Activated CD4-positive, alpha-beta T cell treated with anti-CD3 and anti-CD28 coated beads, Interleukin-2, amount 10 ng/mL, durations not matched to agents 7 days and 5 days (primary cell): ENCODE data around the gene CYB5RL. TPM values are rescaled to one million over a fixed set of nuclear protein-coding genes. Genes with fewer than 3 reads are reported as not detected.
"Not testable (repeated sequence)": the region's sequence is repeated elsewhere in the genome, so short reads cannot be mapped to it uniquely, and the experiment has no call there.

ENCODE experiments used
- CTCF ChIA-PET: fragments of 350-600 bp; sonication (Branson Sonifier 250); formaldehyde crosslinking; loops from one replicate; lab custom pipeline; 2021; ENCODE audit warnings: antibody characterized with exemption; lab: Charles Lee
- POLR2A ChIA-PET: fragments of 350-600 bp; sonication (Branson Sonifier 250); formaldehyde crosslinking; loops from one replicate; lab custom pipeline; 2021; ENCODE audit warnings: antibody characterized with exemption; lab: Charles Lee
- DNase-seq: peaks from one replicate; pipeline ENCODE4 v3.0.0-alpha.2; 2020
- H3K27ac Mint-ChIP-seq: one replicate; pipeline ENCODE4 v1.8.0; 2021; ENCODE audit warnings: mild to moderate bottlenecking, moderate library complexity, mixed read lengths
- H3K27me3 Mint-ChIP-seq: one replicate; pipeline ENCODE4 v1.8.0; 2021; ENCODE audit warnings: mixed read lengths
- H3K36me3 Mint-ChIP-seq: one replicate; pipeline ENCODE4 v1.8.0; 2021; ENCODE audit warnings: low read depth, mixed read lengths
- H3K4me1 Mint-ChIP-seq: one replicate; pipeline ENCODE4 v1.8.0; 2021; ENCODE audit warnings: mixed read lengths
- H3K4me3 Mint-ChIP-seq: one replicate; pipeline ENCODE4 v1.8.0; 2021; ENCODE audit warnings: mild to moderate bottlenecking, moderate library complexity, mixed read lengths
- H3K9me3 Mint-ChIP-seq: one replicate; pipeline ENCODE4 v1.8.0; 2021; ENCODE audit warnings: mixed read lengths
- total RNA-seq, 2 experiments: library from RNA; stranded (reverse); gene quantifications; one replicate each; pipeline ENCODE4 v1.2.3, GENCODE V29; 2021

The CYB5RL gene
- total RNA-seq, 2 experiments from 2014 or later = 10.8 to 13.4 TPM

GRCh38 chr1:54223441-54224202 lies 23.8 kb upstream of the CYB5RL start:
- H3K4me3 Mint-ChIP-seq = no peak overlapping the region
- no peaks in the 10 kb centered on the region for H3K9me3 Mint-ChIP-seq
- no peaks in the 10 kb centered on the region for H3K27me3 Mint-ChIP-seq
- H3K27ac Mint-ChIP-seq = no peak overlapping the region
- DNase-seq = no peak
- H3K36me3 Mint-ChIP-seq = peaks cover 24% of the 10 kb centered on the region
- ChIA-PET POLR2A (no interaction called here), CTCF (interaction anchor here (0.6 kb wide), 1 partner anchor 956 kb away, joined by 4 read pairs; no protein-coding TSS in a partner anchor)
- H3K4me1 Mint-ChIP-seq = peaks cover 8% of the 10 kb centered on the region

GRCh38 chr1:54222711-54223110 lies 22.9 kb upstream of the CYB5RL start:
- Mint-ChIP-seq H3K27me3 (no peaks in the 10 kb centered on the region), H3K27ac (peak overlapping the region; percentile 25)
- POLR2A ChIA-PET = no interaction called here

GRCh38 chr1:54221867-54222484 lies 22.1 kb upstream of the CYB5RL start:
- H3K4me1 Mint-ChIP-seq = peaks cover 5% of the 10 kb centered on the region
- no peak for DNase-seq
- ChIA-PET CTCF (interaction anchor here (0.6 to 1.9 kb wide), 2 partner anchors 16 to 267 kb away, joined by 3 to 4 read pairs; no protein-coding TSS in a partner anchor), POLR2A (no interaction called here)
- H3K27me3 Mint-ChIP-seq = no peaks in the 10 kb centered on the region
- no peak overlapping the region for H3K4me3 Mint-ChIP-seq
- H3K9me3 Mint-ChIP-seq = no peaks in the 10 kb centered on the region
- no peak overlapping the region for H3K27ac Mint-ChIP-seq
- H3K36me3 Mint-ChIP-seq = peaks cover 37% of the 10 kb centered on the region

More at GRCh38 chr1:54222711-54223110, 22.9 kb upstream of the CYB5RL start:
- peaks cover 5% of the 10 kb centered on the region for H3K4me1 Mint-ChIP-seq
- H3K4me3 Mint-ChIP-seq = no peak overlapping the region
- H3K36me3 Mint-ChIP-seq = peaks cover 30% of the 10 kb centered on the region
- CTCF ChIA-PET = no interaction called here
- DNase-seq = no peak
- no peaks in the 10 kb centered on the region for H3K9me3 Mint-ChIP-seq

GRCh38 chr1:54221113-54221834 lies 21.4 kb upstream of the CYB5RL start:
- DNase-seq = no peak
- no peak overlapping the region for H3K4me3 Mint-ChIP-seq
- H3K9me3 Mint-ChIP-seq = no peaks in the 10 kb centered on the region
- H3K36me3 Mint-ChIP-seq = peaks cover 42% of the 10 kb centered on the region
- no peaks in the 10 kb centered on the region for H3K27me3 Mint-ChIP-seq
- peaks cover 5% of the 10 kb centered on the region for H3K4me1 Mint-ChIP-seq
- ChIA-PET POLR2A (no interaction called here), CTCF (interaction anchor here (1.9 kb wide), 1 partner anchor 15 kb away, joined by 4 read pairs; no protein-coding TSS in a partner anchor)
- H3K27ac Mint-ChIP-seq = peak overlapping the region; percentile 78

DNA sequence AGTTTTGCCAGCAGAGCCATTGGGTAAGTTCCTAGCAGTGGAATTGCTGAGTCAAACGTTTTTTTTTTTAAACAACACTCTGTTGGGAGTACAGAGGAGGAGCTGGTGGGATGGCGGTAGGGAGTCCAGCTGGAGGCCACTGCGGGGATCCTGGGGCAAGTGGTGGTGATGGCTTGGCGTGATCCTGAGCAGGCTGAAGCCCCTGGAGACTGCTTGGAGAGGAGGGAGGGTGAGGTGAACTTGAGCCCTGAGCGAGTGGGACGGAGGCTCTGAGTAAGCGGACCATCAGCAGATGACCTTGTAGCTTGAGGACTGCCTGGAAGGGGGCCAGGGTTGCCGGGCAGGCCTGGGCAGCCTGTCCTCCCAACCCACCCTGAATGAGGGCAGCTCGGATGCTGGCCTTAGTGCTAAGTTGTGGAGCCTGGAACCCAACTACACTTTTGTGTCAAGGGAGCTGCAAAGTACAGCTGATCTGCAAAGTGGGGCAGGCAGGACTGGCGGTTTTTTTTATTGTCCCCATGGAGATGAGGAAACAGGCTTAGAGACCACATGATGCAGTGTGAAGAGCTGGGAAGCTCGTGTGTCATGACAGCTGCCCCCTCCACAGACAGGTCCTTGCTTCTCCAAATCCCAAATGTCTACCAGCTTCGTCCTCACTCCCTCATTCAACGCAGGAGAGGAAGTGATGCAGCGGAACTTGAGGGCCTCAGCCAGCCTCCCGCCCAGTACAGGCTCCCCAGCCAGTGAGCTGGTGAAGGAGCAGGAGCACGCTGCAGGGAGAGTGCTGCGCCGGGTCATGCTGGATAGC lies 20.4 kb upstream of the CYB5RL start:
- Mint-ChIP-seq H3K27me3 (no peaks in the 10 kb centered on the region), H3K36me3 (peaks cover 47% of the 10 kb centered on the region), H3K4me1 (peaks cover 5% of the 10 kb centered on the region), H3K4me3 (no peak overlapping the region), H3K27ac (peak overlapping the region; percentile 23), H3K9me3 (no peaks in the 10 kb centered on the region)
- POLR2A ChIA-PET = interaction anchor here (0.6 kb wide), 1 partner anchor 184 kb away, joined by 3 read pairs; no protein-coding TSS in a partner anchor
- CTCF ChIA-PET = interaction anchor here (1.9 kb wide), 1 partner anchor 14 kb away, joined by 4 read pairs; no protein-coding TSS in a partner anchor
- DNase-seq = no peak

DNA sequence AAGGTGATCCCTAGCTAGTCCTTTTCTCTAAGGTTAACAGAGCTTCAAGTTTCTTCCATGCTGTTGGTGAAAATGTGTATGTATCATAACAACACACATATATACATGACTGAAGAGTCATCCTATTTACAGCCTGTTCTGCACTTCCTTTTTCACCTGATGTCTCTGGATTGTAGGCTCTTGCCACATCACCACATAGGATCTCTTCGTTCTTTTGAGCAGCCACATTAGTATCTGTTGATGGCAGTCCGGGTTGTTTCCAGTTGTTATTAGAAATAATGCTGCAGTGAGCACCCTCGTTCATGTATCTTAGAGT lies 19.8 kb upstream of the CYB5RL start:
- H3K4me1 Mint-ChIP-seq = peaks cover 5% of the 10 kb centered on the region
- peak overlapping the region; percentile 23 for H3K27ac Mint-ChIP-seq
- DNase-seq = no peak
- no peak overlapping the region for H3K4me3 Mint-ChIP-seq
- peaks cover 50% of the 10 kb centered on the region for H3K36me3 Mint-ChIP-seq
- ChIA-PET POLR2A (interaction anchor here (0.6 kb wide), 1 partner anchor 185 kb away, joined by 3 read pairs; no protein-coding TSS in a partner anchor), CTCF (interaction anchor here (1.2 kb wide), 1 partner anchor 43 kb away, joined by 4 read pairs; no protein-coding TSS in a partner anchor)
- H3K27me3 Mint-ChIP-seq = no peaks in the 10 kb centered on the region
- no peaks in the 10 kb centered on the region for H3K9me3 Mint-ChIP-seq

- peaks cover 5% of the 10 kb centered on the region for H3K4me1 Mint-ChIP-seq
- H3K4me3 Mint-ChIP-seq = no peak overlapping the region
- POLR2A ChIA-PET = interaction anchor here (0.7 kb wide), 1 partner anchor 31 kb away, joined by 3 read pairs; no protein-coding TSS in a partner anchor
- no peaks in the 10 kb centered on the region for H3K27me3 Mint-ChIP-seq
- CTCF ChIA-PET = interaction anchor here (1.2 kb wide), 1 partner anchor 44 kb away, joined by 4 read pairs; no protein-coding TSS in a partner anchor
- no peak for DNase-seq
- peaks cover 54% of the 10 kb centered on the region for H3K36me3 Mint-ChIP-seq
- H3K27ac Mint-ChIP-seq = peak overlapping the region; percentile 4
- no peaks in the 10 kb centered on the region for H3K9me3 Mint-ChIP-seq
Measured at GRCh38 chr1:54218883-54219687, 19.3 kb upstream of the CYB5RL start.

DNA sequence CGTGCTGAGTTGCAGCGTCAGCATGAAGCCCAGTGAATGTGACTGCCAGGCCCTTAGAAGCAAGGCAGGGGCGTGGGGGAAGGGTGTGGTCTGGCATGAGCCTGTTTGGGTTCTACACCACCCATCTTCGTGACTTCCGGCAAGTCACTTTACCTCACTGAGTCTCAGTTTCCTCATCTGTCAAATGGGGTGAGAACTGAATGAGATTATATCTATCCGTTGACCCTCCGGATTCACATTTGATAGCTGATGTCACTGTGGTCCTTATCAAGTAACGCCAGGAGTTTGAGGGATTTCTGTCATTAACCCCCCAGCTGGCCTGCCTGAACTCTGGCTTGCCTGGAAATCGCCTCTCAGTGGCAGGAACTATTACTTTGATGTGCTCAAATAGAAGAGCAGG lies 15.7 kb upstream of the CYB5RL start:
- Mint-ChIP-seq H3K27me3 (no peaks in the 10 kb centered on the region), H3K4me3 (no peak overlapping the region), H3K27ac (no peak overlapping the region), H3K36me3 (peaks cover 72% of the 10 kb centered on the region), H3K4me1 (peaks cover 4% of the 10 kb centered on the region), H3K9me3 (no peaks in the 10 kb centered on the region)
- POLR2A ChIA-PET = no interaction called here
- no peak for DNase-seq
- CTCF ChIA-PET = interaction anchor here (0.6 to 1.1 kb wide), 2 partner anchors 13 to 985 kb away, joined by 3 read pairs; no protein-coding TSS in a partner anchor

GRCh38 chr1:54212872-54213271 lies 13.0 kb upstream of the CYB5RL start:
- POLR2A ChIA-PET = no interaction called here
- Mint-ChIP-seq H3K4me1 (peaks cover 4% of the 10 kb centered on the region), H3K36me3 (peaks cover 80% of the 10 kb centered on the region), H3K9me3 (no peaks in the 10 kb centered on the region), H3K27ac (no peak overlapping the region), H3K4me3 (no peak overlapping the region), H3K27me3 (no peaks in the 10 kb centered on the region)
- CTCF ChIA-PET = interaction anchor here (1.4 kb wide), 1 partner anchor 10 kb away, joined by 3 read pairs; no protein-coding TSS in a partner anchor
- DNase-seq = no peak

DNA sequence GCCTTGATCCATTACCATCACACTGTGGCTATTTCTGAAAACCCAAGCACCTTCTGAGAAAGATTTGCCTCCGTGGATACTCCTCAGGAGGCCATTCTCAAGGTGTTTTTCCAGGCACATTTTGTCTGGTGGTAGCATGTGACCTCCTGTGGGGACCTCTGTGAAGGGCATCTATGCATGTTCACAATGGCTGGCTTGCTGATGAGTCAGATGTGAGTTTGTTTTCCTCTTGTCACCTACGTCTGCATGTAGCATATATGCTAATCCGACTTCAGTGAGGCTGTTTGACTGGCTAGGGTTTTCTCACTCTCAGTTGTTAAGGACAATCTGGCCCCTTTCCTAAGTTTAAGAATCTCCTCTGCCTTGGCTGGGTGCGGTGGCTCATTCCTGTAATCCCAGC lies 8.1 kb upstream of the CYB5RL start:
- H3K9me3 Mint-ChIP-seq, DNase-seq, POLR2A ChIA-PET, H3K27me3 Mint-ChIP-seq, H3K4me3 Mint-ChIP-seq: not testable (repeated sequence)
- peaks cover 63% of the 10 kb centered on the region for H3K36me3 Mint-ChIP-seq
- CTCF ChIA-PET = interaction anchor here (0.6 kb wide), 1 partner anchor 359 kb away, joined by 4 read pairs; no protein-coding TSS in a partner anchor
- H3K27ac Mint-ChIP-seq = peak overlapping the region; percentile 26
- H3K4me1 Mint-ChIP-seq = peaks cover 11% of the 10 kb centered on the region

DNA sequence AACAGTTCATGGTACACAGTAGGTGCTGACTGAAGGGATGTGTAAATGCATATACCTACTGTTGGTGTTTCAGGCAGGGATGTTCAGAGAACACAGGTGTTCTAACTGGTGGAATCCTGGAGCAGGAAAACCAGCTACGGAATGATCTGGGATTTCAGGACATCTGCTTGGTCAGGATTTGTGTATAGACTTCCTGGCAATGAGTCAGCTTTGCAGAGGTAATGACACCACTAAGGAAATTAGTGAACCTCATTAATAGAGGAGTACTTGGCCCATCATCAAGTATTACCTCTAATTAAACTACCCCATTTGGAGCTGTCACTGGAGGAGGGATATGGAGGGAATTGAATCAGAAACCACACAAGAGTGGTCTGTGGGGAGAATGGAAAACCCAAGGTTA lies 7.5 kb upstream of the CYB5RL start:
- H3K9me3 Mint-ChIP-seq = no peaks in the 10 kb centered on the region

More for the DNA sequence above, 7.5 kb upstream of the CYB5RL start:
- DNase-seq = no peak
- ChIA-PET POLR2A (no interaction called here), CTCF (no interaction called here)
- Mint-ChIP-seq H3K4me3 (no peak overlapping the region), H3K4me1 (peaks cover 17% of the 10 kb centered on the region), H3K27ac (no peak overlapping the region), H3K36me3 (peaks cover 64% of the 10 kb centered on the region), H3K27me3 (no peaks in the 10 kb centered on the region)
